ENCODE results near the gene TIRAP. TPM values are rescaled to one million over a fixed set of nuclear protein-coding genes. Genes with fewer than 3 reads are reported as not detected.

TIRAP gene
- total RNA-seq, 1 donor from 2014 or later: 11.7 TPM

GRCh38 chr11:126317756-126318573, 35.1 kb downstream of the TIRAP start:
- Histone ChIP-seq H3K27me3 (ENCODE audit: control insufficient read depth, insufficient read depth, low read length) (no peaks in the 10 kb centered on the region), H3K36me3 (ENCODE audit: control insufficient read depth, insufficient read depth, low read length) (no peaks in the 10 kb centered on the region), H3K4me3 (ENCODE audit: low read depth, low read length) (no peak overlapping the region)
- TF ChIP-seq, protein P1, sequence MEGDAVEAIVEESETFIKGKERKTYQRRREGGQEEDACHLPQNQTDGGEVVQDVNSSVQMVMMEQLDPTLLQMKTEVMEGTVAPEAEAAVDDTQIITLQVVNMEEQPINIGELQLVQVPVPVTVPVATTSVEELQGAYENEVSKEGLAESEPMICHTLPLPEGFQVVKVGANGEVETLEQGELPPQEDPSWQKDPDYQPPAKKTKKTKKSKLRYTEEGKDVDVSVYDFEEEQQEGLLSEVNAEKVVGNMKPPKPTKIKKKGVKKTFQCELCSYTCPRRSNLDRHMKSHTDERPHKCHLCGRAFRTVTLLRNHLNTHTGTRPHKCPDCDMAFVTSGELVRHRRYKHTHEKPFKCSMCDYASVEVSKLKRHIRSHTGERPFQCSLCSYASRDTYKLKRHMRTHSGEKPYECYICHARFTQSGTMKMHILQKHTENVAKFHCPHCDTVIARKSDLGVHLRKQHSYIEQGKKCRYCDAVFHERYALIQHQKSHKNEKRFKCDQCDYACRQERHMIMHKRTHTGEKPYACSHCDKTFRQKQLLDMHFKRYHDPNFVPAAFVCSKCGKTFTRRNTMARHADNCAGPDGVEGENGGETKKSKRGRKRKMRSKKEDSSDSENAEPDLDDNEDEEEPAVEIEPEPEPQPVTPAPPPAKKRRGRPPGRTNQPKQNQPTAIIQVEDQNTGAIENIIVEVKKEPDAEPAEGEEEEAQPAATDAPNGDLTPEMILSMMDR (IDR thresholded peaks at IDR 0.05; ENCODE audit: insufficient read depth, low read length, poor library complexity, severe bottlenecking): no peak
- DNase-seq (ENCODE audit: low read depth): no peak

DNA sequence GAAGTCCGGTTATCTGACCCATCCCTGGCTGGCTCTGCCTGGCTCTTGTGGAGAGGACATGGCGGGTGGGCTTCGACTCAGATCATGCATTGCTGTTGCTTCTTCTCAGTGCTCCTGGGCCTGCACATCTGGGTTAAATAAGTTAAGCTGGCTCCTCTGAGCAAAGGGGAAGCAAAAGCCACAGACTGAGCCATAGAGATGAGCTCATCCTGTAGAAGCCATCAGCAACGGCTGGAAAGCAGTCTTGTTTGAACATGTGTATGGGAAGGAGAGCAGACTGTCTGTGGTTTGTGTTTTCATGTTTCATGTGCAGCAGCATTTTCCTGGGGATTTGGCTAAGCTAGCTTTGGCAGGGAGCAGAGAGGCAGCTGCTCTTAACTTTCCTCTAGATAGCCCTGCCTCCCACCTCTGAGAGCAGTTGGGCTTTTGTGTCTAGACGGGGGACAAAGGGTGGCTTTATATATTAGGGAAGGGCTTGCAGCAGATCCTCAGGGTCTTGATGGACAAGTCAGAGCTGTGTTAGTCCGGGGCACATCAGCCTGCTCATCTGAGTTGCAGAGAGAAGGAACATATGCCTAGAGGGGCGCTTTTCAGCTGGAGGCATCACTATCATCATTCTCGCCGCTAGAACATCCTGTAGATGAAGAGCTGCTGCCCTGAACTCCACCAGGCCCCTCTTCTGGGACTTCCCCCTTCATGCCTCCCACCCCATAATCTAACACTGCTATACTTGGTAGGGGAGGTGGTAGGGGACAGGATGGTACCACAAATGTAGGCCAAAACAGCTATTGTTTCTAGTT, 35.9 kb downstream of the TIRAP start:
- H3K27me3 ChIP-seq (ENCODE audit: control insufficient read depth, insufficient read depth, low read length): no peaks in the 10 kb centered on the region
- TF ChIP-seq, protein P1 (IDR thresholded peaks at IDR 0.05; ENCODE audit: insufficient read depth, low read length, poor library complexity, severe bottlenecking): no peak
- DNase-seq (ENCODE audit: low read depth): no peak
- H3K36me3 ChIP-seq (ENCODE audit: control insufficient read depth, insufficient read depth, low read length): no peaks in the 10 kb centered on the region
- H3K4me3 ChIP-seq (ENCODE audit: low read depth, low read length): no peak overlapping the region

- DNase-seq (ENCODE audit: low read depth): no peak
- TF ChIP-seq, protein P1 (IDR thresholded peaks at IDR 0.05; ENCODE audit: insufficient read depth, low read length, poor library complexity, severe bottlenecking): no peak
- Histone ChIP-seq H3K4me3 (ENCODE audit: low read depth, low read length) (no peak overlapping the region), H3K36me3 (ENCODE audit: control insufficient read depth, insufficient read depth, low read length) (no peaks in the 10 kb centered on the region), H3K27me3 (ENCODE audit: control insufficient read depth, insufficient read depth, low read length) (no peaks in the 10 kb centered on the region)
Observed at GRCh38 chr11:126319374-126319740, 36.5 kb downstream of the TIRAP start.

DNA sequence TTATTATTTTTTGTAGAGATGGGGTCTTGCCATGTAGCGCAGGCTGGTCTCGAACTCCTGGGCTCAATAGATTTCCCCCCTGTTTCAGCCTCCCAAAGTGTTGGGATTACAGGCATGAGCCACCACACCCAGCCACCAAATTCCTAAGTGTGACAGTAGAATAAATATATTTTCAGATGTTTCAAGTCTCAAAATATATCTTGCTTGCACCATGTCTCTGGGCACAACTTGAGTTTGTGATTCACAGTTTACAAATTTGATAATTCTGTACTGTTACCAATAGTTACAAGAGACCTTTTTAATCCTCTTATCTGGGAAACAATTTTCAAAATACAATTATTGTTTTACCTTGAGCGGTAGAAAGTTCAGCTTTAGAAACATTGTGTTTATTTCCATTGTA, 40.1 kb downstream of the TIRAP start:
- no peak overlapping the region for H3K4me3 ChIP-seq (ENCODE audit: low read depth, low read length)
- no peaks in the 10 kb centered on the region for H3K27me3 ChIP-seq (ENCODE audit: control insufficient read depth, insufficient read depth, low read length)
- no peak for DNase-seq (ENCODE audit: low read depth)
- TF ChIP-seq, protein P1 (IDR thresholded peaks at IDR 0.05; ENCODE audit: insufficient read depth, low read length, poor library complexity, severe bottlenecking): no peak
- H3K36me3 ChIP-seq (ENCODE audit: control insufficient read depth, insufficient read depth, low read length): no peaks in the 10 kb centered on the region

DNA sequence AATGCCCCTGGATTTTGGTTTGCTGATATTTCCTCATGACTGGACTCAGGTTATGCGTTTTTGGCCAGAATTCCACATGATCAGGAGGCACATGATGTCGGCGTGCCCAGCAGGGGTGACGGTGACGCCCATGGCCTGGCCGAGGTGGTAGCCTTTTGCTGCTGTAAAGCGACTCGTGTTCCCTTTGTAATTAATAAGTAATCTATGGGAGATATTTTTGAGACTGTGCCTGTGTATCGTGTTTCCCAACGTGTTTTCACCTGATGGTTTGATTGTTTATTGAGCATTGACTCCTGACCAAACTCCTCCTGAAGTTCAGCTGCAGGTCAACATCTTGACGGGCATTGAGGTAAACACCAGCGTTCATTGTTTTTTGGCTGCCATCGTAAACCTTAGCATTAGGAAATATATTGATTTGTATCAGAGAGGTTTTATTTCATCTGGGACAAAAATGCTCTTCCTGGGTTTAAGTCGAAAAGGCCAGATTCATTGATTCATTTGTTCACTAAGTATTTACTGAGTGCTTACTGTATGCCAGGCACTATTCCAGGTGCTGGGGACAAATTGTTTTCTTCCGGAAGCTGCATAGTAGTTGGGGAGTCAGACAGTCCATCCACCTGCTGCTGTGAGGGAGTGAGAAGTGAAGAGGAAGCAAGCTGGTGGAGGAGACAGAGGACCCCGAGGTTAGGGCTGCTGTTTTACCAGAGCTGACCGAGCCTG, 44.5 kb downstream of the TIRAP start:
- TF ChIP-seq, protein P1 (IDR thresholded peaks at IDR 0.05; ENCODE audit: insufficient read depth, low read length, poor library complexity, severe bottlenecking): no peak
- no peak for DNase-seq (ENCODE audit: low read depth)
- Histone ChIP-seq H3K4me3 (ENCODE audit: low read depth, low read length) (no peak overlapping the region), H3K36me3 (ENCODE audit: control insufficient read depth, insufficient read depth, low read length) (no peaks in the 10 kb centered on the region), H3K27me3 (ENCODE audit: control insufficient read depth, insufficient read depth, low read length) (no peaks in the 10 kb centered on the region)

All from kidney epithelial cell (primary cell).